Cardiac septum (tissue), 1 donor: Measurements from ENCODE around the gene FEV. TPM values are rescaled to one million over a fixed set of nuclear protein-coding genes. Genes with fewer than 3 reads are reported as not detected.

Experiments used
- DNase-seq: peaks from one replicate; pipeline ENCODE4 v3.0.0-alpha.2; 2020; ENCODE audit warnings: low spot score
- intact Hi-C: fragments of 100-400 bp; cut with DNase I; formaldehyde crosslinking; loops from one replicate; pipeline ENCODE4 v1.14.0; 2022
- total RNA-seq: library from RNA; stranded (reverse); fragmentation: NEBNext Ultra II Directional; extraction: Animal tissue kit (Norgen Biotek cat#: 25700); gene quantifications from one replicate; pipeline ENCODE4 v1.2.1, GENCODE V29; 2021
- donor health status: DM: no; HTN: no; CAD: no.

Gene FEV
- total RNA-seq, 1 donor from 2014 or later, result not detected

DNA sequence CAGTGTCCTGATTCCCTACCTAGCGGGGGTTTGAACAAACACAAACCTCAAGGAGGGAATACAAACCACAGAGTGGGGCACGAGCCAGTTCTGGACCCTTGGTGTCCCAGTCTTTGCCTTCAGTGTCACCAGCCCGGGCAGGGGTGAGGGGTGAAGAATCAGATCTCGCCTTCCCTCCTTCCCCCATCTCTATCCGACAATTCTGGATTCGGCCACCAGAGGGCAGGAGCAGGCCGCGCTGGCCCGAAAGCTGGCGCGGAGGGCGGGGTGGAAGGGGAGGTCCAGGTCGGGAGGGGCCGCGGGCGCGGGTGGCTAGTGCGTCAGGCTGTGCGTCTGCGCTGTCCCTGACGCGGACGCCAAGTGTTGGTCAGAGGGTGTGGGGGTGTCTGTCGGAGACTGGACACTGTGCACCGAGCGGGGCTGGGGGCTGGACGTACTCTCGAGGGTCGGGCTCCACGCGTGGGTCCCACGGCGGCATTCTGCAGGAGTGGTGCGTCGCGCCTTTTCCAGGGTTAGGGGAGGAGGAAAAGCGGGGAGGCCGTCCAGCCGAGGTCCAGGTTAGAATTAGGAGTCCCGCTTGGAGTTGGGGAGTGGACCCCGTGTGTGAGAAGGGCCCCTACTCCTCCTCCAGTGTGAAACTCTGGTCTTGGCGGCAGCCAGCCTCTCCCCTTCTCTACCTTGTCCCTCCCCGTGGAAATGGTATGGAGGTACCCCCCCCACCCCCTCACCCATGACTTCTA lies 11.2 kb upstream of the FEV start:
- intact Hi-C loops, result no loop called here
- peak; percentile 89 for DNase-seq

DNA sequence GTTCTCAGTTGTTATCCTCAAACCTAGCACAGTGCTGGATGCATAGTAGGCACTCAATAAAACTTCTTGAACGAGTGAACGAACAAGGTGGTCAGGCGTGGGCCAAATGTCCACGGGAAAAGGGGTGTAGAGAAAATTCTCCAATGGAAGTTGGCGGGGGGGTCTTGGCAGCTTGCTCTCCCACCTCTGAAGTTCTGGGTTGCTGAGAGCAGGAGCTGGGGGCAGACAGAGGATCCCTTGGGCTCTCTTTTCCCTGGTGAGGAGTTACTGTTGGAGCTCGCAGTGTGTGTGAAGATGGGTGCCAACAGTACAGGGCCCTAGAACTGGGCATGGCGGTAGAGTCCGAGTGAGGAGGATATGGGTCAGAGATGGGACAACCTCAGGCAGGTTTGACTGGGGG lies 10.6 kb upstream of the FEV start:
- DNase-seq, result no peak
- intact Hi-C loops, result no loop called here

GRCh38 chr2:218993345-218994315 lies 8.6 kb upstream of the FEV start, which contains the start of gene CRYBA2:
Gene CRYBA2, minus strand, starts transcription at chr2:218993422. Its CDS starts 246 bp downstream, at chr2:218993176.
- intact Hi-C loops, result no loop called here
- DNase-seq, result no peak

DNA sequence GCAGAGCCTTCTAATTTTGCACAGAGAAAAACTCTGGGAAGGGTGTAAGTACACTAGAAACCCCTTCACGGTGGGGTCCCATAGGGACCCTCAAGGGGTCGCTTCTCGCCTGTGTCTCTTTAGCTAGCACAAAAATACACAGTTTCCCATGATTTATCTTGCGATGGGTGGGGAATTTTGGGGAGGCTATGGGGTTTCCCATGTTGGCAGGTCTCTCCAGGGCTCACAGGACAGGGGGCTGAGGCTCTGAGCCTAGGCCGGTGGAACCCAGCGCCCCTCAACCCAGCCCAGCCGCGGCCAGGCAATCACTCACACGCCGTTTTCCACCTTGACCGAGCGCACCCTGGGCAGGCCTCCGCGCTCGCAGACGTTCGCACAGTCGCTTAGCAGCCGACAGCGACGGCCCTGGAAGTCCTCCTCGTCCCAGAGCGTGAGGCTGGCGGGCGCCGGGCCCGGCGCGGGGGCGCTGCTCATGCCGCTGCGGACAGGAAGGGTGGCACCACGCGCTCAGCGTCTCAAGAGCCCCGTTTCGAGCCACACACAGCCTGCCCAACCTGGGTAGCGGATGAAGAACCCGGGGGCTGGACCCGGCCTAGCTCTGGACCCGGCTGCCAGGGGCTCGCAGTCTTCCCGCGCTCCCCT lies 7.8 kb upstream of the FEV start:
- no peak for DNase-seq
- intact Hi-C loops, result no loop called here

GRCh38 chr2:218992196-218992595 lies 7.2 kb upstream of the FEV start:
- no peak for DNase-seq
- intact Hi-C loops, result no loop called here

DNA sequence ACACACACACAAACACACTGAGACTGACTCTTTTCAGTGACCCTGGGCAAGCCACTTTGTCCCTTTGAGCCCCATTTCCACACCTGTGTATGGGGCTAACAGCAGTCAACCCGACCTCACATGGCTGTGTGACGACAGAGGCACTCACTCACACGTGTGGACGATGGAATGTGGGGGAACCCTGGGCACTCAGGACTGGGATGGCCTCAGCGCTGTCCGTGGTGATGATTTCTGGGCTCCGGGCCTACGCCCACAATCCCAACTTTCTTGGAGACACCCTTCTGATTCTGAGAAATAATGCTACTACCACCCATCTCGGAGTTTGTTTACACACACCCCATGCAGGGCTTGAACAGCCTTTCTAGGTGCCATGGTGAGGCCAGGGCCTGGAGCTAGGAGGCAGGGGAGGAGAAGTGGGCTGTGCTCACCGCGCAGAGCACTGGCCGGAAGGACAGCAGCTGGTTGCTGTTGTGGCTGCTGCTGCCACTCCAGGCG lies 6.7 kb upstream of the FEV start:
- DNase-seq, result no peak
- intact Hi-C loops, result no loop called here

GRCh38 chr2:218990612-218991011 lies 5.6 kb upstream of the FEV start:
- intact Hi-C loops, result no loop called here

DNA sequence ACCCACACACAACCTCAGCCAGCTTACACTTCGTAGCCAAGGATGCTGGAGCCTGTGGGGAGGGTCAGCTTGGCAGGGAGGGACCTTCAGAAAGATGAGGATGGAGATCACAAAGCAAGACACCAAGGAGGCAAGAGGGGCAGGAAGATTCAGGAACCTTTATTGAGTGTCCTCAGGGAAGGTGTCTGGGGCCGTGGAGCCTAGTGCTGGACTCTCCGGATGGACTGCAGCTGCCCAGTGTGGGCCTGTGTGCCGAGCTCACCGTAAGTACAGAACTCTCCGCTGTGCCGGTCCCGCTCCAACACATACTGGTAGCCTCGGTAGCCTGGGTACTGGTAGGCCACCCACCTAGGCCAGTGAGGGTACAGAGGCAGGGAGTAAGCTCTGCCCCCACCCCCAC lies 5.1 kb upstream of the FEV start:
- intact Hi-C loops, result no loop called here

More at GRCh38 chr2:218990612-218991011, 5.6 kb upstream of the FEV start:
- no peak for DNase-seq

DNA sequence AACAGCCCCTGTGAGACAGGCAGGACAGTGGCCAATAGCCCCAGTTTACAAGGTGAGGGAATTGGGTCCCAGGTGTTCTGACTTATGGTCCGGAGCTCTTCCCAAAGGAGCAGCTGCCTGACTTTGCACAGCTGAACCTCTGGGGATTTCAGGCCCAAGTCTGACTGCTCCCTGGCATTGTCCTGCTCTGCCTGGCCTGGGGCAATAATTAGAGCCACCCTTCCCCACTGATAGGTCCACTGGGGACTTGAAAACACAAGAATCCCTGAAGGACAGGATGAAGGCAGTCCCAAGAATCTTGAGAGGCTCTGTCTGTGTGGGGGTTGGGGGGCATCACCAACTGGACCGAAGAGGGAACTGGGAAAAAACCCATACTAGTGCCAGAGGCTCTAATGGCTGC lies 3.7 kb upstream of the FEV start:
- intact Hi-C loops, result no loop called here
- DNase-seq, result no peak

More for the DNA sequence above, 5.1 kb upstream of the FEV start:
- DNase-seq, result no peak

- DNase-seq, result no peak
- intact Hi-C loops, result no loop called here
These were observed 3.2 kb upstream of the FEV start for GRCh38 chr2:218988164-218988563.

- intact Hi-C loops, result no loop called here
- DNase-seq, result no peak
These were observed 1.3 kb upstream of the FEV start for GRCh38 chr2:218986148-218986761.

DNA sequence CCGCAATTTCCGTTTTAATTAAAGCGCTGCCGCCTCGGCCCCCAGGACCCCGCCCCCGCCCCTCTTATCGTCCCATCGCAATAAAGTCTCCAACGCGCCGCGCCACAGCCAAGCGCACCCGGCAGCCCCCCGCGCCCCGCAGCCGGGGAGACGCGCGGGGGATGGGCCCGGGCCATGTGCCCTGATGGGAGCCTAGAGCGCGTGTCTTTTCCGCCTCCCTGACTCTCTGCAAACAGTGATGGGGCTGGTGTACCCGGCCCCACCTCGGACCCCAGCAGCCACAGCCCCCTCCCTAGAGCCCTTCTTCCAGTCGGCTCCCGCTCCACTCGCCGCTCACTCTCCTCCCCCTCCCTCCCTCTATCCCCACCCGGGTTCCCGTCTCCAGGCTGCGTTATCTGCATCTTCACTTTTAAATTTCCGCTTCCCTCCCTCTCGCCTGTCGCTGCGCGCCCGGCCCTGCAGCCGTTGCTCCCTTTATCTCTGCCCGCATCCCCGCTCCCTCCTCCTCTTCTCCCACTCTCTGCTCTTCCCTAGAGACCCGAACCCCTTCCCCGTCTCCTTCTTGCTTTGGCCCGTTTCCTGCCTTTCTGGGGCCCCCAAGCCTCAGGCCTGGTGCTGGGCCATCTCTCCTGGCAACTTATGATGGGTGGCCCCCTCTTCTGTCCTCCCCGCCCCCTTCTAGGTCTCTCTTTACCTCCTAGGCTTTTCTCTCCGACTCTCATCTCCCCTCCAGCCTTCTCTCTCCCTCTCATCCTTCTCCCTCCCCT lies 524 bp upstream of the FEV start:
- DNase-seq, result no peak
- intact Hi-C loops, result no loop called here

GRCh38 chr2:218984239-218985020 lies 554 bp downstream of the FEV start:
- intact Hi-C loops, result no loop called here
- DNase-seq, result peak; percentile 80

GRCh38 chr2:218983934-218984238 lies 1.1 kb downstream of the FEV start:
- DNase-seq, result no peak
- intact Hi-C loops, result no loop called here

- intact Hi-C loops, result no loop called here
These were observed 1.6 kb downstream of the FEV start for GRCh38 chr2:218983263-218983933.

DNA sequence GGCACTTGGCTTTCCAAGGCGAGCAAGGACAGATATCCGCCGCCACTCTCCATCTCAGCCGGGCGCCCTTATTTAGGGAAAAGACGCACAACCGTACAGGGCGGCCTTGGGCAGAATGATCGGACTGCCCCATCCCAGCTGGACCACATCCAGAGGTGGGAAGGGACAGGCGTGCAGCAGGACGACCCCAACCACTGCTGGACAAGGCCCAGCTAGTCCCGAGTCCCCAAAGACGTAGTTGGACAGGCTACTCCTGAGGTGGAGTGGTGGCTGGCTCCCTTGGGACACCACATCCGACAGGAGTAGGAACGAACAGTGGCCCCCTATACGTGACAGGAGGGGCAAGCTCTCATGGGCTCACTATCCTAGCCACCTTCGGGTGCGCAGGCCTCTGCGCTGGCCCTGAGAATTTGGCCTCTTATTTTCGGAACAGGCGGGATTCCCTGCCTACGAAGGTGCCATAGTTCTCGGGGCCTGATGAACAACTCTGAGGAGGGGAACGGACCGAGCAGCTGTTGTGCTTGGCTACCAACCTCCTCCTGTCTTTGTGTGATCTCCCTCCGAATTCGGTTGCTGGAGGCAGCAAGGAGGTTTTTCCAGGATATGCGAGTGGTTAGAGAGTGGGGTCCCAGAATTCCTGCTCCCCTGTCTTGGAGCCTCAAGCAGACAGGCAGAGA lies 2.3 kb downstream of the FEV start:
- intact Hi-C loops, result no loop called here

More at GRCh38 chr2:218983263-218983933, 1.6 kb downstream of the FEV start:
- no peak for DNase-seq

More for the DNA sequence above, 2.3 kb downstream of the FEV start:
- no peak for DNase-seq
